Loucy (cell line): ENCODE data around the gene MTHFS.

Source experiments
- H2AFZ ChIP-seq: fragments of 200-600 bp; sonication (generic); 2 replicates; pipeline ENCODE4 v1.6.0; 2016; ENCODE audit warnings: antibody characterized with exemption, mild to moderate bottlenecking, low read length, moderate library complexity
- H3F3A ChIP-seq: fragments of 200-600 bp; 2 replicates; pipeline ENCODE4 v1.6.0; 2016; ENCODE audit warnings: antibody characterized with exemption, low read depth, mild to moderate bottlenecking
- H3K27me3 ChIP-seq: fragments of 200-600 bp; sonication (generic); 2 replicates; pipeline ENCODE4 v1.6.1; 2014; ENCODE audit warnings: low read length, mild to moderate bottlenecking; ENCODE audit not compliant: insufficient read depth, poor library complexity, severe bottlenecking
- H3K36me3 ChIP-seq: fragments of 200-600 bp; sonication (generic); 2 replicates; pipeline ENCODE4 v1.6.1; 2016; ENCODE audit warnings: low read length; ENCODE audit not compliant: insufficient read depth
- H3K4me1 ChIP-seq: fragments of 200-600 bp; sonication (generic); 2 replicates; pipeline ENCODE4 v1.5.1; 2014; ENCODE audit warnings: low read length, mild to moderate bottlenecking; ENCODE audit not compliant: insufficient read depth, poor library complexity, severe bottlenecking
- H3K4me2 ChIP-seq: fragments of 200-600 bp; sonication (generic); 2 replicates; pipeline ENCODE4 v1.6.0; 2014; ENCODE audit warnings: antibody characterized with exemption, low read length, low read depth, mild to moderate bottlenecking; ENCODE audit not compliant: poor library complexity, severe bottlenecking
- H3K4me3 ChIP-seq: fragments of 200-600 bp; sonication (generic); 2 replicates; pipeline ENCODE4 v1.5.1; 2014; ENCODE audit warnings: low read length, mild to moderate bottlenecking, mixed read lengths; ENCODE audit not compliant: poor library complexity, severe bottlenecking
- H3K79me2 ChIP-seq: fragments of 200-600 bp; sonication (generic); 2 replicates; pipeline ENCODE4 v1.6.1; 2014; ENCODE audit warnings: low read length; ENCODE audit not compliant: insufficient read depth
- H3K9ac ChIP-seq: fragments of 200-600 bp; sonication (generic); 2 replicates; pipeline ENCODE4 v1.6.0; 2014; ENCODE audit warnings: mild to moderate bottlenecking, low read depth, low read length, moderate library complexity; ENCODE audit not compliant: poor library complexity, severe bottlenecking
- H3K9me2 ChIP-seq: fragments of 200-600 bp; sonication (generic); replicated peaks from 2 replicates; pipeline ENCODE4 v1.6.1; 2016; ENCODE audit warnings: low read depth, low read length, mixed read lengths
- H3K9me3 ChIP-seq: fragments of 200-600 bp; sonication (generic); 2 replicates; pipeline ENCODE4 v1.6.1; 2014; ENCODE audit warnings: mild to moderate bottlenecking, antibody characterized with exemption, low read length, low read depth; ENCODE audit not compliant: insufficient read depth
- H4K20me1 ChIP-seq: fragments of 200-600 bp; sonication (generic); 2 replicates; pipeline ENCODE4 v1.6.0; 2014; ENCODE audit warnings: antibody characterized with exemption, low read length, mild to moderate bottlenecking; ENCODE audit not compliant: insufficient read depth, poor library complexity, severe bottlenecking
- CTCF ChIP-seq: fragments of 200-600 bp; sonication (generic); conservative IDR thresholded peaks from 2 replicates; pipeline ENCODE4 v1.5.1; 2014; ENCODE audit warnings: mild to moderate bottlenecking, antibody characterized with exemption, low read length
- EZH2phosphoT487 ChIP-seq: fragments of 200-600 bp; IDR thresholded peaks from 2 replicates; pipeline ENCODE4 v1.6.1; 2018; ENCODE audit warnings: antibody characterized with exemption, mild to moderate bottlenecking, moderate library complexity, borderline replicate concordance

The MTHFS gene

GRCh38 chr15:79896634-79897379 lies at the start of gene MTHFS:
MTHFS (minus strand) TSS chr15:79897014; CDS start chr15:79896988, 26 bp downstream.
- Histone ChIP-seq H3K4me2 (peak within 1 kb of the TSS; percentile 90), H3K79me2 (peaks cover 29% of the 10 kb centered on the region), H2AFZ (peak within 1 kb of the TSS; percentile 75), H3K9me2 (no peaks in the 10 kb centered on the region), H3K27me3 (no peaks in the 10 kb centered on the region), H3K36me3 (no peaks in the 10 kb centered on the region), H3K4me3 (peak within 1 kb of the TSS; percentile 78), H3K9me3 (no peaks in the 10 kb centered on the region), H4K20me1 (peaks cover 4% of the 10 kb centered on the region), H3K4me1 (peaks cover 35% of the 10 kb centered on the region), H3F3A (peaks cover 10% of the 10 kb centered on the region), H3K9ac (peak within 1 kb of the TSS; percentile 89)
- TF ChIP-seq EZH2phosphoT487 (no peak), CTCF (peak; percentile 41)

DNA sequence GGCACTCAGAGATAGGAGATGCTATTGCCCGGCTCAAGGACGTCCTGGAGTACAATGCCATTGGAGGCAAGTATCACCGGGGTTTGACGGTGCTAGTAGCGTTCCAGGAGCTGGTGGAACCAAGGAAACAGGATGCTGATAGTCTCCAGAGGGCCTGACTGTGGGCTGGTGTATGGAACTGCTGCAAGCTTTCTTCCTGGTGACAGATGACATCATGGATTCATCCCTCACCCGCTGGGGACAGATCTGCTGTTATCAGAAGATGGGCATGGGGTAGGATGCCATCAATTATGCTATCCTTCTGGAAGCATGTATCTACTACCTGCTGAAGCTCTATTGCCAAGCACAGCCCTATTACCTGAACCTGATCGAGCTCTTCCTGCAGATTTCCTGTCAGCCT lies 47.8 kb upstream of the MTHFS start:
- Histone ChIP-seq H3K9me3 (no peaks in the 10 kb centered on the region), H3K36me3 (no peaks in the 10 kb centered on the region), H3K27me3 (no peaks in the 10 kb centered on the region), H3K79me2 (no peaks in the 10 kb centered on the region), H3K9ac (no peak overlapping the region), H3K4me2 (no peak overlapping the region), H3K4me3 (no peak overlapping the region), H2AFZ (no peak overlapping the region), H3K4me1 (peaks cover 10% of the 10 kb centered on the region), H3F3A (no peaks in the 10 kb centered on the region), H4K20me1 (no peaks in the 10 kb centered on the region), H3K9me2 (no peaks in the 10 kb centered on the region)
- TF ChIP-seq CTCF: no peak

- H3K4me2 ChIP-seq: no peak overlapping the region
- H3K27me3 ChIP-seq: no peaks in the 10 kb centered on the region
- no peaks in the 10 kb centered on the region for H3K79me2 ChIP-seq
- peaks cover 8% of the 10 kb centered on the region for H3K4me1 ChIP-seq
- no peaks in the 10 kb centered on the region for H3K9me2 ChIP-seq
- no peaks in the 10 kb centered on the region for H4K20me1 ChIP-seq
- H2AFZ ChIP-seq: no peak overlapping the region
- no peak overlapping the region for H3K4me3 ChIP-seq
- no peaks in the 10 kb centered on the region for H3K9me3 ChIP-seq
- no peaks in the 10 kb centered on the region for H3K36me3 ChIP-seq
- no peak for TF ChIP-seq EZH2phosphoT487
- no peak for TF ChIP-seq CTCF
- H3K9ac ChIP-seq: no peak overlapping the region
- no peaks in the 10 kb centered on the region for H3F3A ChIP-seq
Observed at GRCh38 chr15:79943820-79944219, 47.0 kb upstream of the MTHFS start.
